IMR-90 (cell line): Measurements from ENCODE around the gene CHM.
"Not testable (repeated sequence)": the region's sequence is repeated elsewhere in the genome, so short reads cannot be mapped to it uniquely, and the experiment has no call there.

ENCODE experiments used
- CEBPB ChIP-seq: IDR thresholded peaks from 2 replicates; pipeline ENCODE4 v1.6.1; 2012; ENCODE audit warnings: low read depth, low read length, improper control_type of control experiment
- CHD1 ChIP-seq: IDR thresholded peaks from 2 replicates; pipeline ENCODE4 v1.6.1; 2012; ENCODE audit warnings: low read depth, low read length, improper control_type of control experiment
- MAFK ChIP-seq: IDR thresholded peaks from 2 replicates; pipeline ENCODE4 v1.6.1; 2012; ENCODE audit warnings: low read depth, low read length, improper control_type of control experiment
- MXI1 ChIP-seq: IDR thresholded peaks from 2 replicates; pipeline ENCODE4 v1.6.1; 2012; ENCODE audit warnings: low read depth, mild to moderate bottlenecking, low read length, moderate library complexity, borderline replicate concordance
- POLR2A ChIP-seq: IDR thresholded peaks from 2 replicates; pipeline ENCODE4 v1.6.1; 2012; ENCODE audit warnings: mild to moderate bottlenecking, low read depth, low read length
- SMC3 ChIP-seq: fragments of 150-350 bp; IDR thresholded peaks from 2 replicates; pipeline ENCODE4 v1.6.1; 2016; ENCODE audit warnings: low read depth, mild to moderate bottlenecking, antibody characterized with exemption, low read length, moderate library complexity
- TF ChIP-seq, protein P1 (sequence below): conservative IDR thresholded peaks from 2 replicates; pipeline ENCODE4 v1.5.1; 2012; ENCODE audit warnings: mild to moderate bottlenecking, low read depth, low read length, improper control_type of control experiment
- TF ChIP-seq, protein P2 (sequence below): fragments of 150-350 bp; IDR thresholded peaks from 2 replicates; pipeline ENCODE4 v1.6.1; 2017; ENCODE audit warnings: mild to moderate bottlenecking, antibody characterized with exemption, low read length, low read depth
- TF ChIP-seq, protein P3 (sequence below): fragments of 150-350 bp; IDR thresholded peaks from 2 replicates; pipeline ENCODE4 v1.6.1; 2016; ENCODE audit warnings: low read depth, mild to moderate bottlenecking, low read length, moderate library complexity, borderline replicate concordance

DNA sequence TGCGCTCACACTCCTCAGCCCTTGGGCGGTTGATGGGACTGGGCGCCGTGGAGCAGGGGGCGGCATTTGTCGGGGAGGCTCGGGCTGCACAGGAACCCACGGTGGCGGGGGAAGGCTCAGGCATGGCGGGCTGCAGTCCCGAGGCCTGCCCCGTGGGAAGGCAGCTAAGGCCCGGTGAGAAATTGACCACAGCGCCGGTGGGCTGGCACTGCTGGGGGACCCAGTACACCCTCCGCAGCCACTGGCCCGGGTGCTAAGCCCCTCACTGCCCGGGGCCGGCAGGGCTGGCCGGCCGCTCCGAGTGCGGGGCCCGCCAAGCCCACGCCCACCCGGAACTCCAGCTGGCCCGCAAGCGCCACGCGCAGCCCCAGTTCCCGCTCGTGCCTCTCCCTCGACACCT is 75.0 kb downstream of the CHM start:
- TF ChIP-seq, protein P1, sequence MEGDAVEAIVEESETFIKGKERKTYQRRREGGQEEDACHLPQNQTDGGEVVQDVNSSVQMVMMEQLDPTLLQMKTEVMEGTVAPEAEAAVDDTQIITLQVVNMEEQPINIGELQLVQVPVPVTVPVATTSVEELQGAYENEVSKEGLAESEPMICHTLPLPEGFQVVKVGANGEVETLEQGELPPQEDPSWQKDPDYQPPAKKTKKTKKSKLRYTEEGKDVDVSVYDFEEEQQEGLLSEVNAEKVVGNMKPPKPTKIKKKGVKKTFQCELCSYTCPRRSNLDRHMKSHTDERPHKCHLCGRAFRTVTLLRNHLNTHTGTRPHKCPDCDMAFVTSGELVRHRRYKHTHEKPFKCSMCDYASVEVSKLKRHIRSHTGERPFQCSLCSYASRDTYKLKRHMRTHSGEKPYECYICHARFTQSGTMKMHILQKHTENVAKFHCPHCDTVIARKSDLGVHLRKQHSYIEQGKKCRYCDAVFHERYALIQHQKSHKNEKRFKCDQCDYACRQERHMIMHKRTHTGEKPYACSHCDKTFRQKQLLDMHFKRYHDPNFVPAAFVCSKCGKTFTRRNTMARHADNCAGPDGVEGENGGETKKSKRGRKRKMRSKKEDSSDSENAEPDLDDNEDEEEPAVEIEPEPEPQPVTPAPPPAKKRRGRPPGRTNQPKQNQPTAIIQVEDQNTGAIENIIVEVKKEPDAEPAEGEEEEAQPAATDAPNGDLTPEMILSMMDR: not testable (repeated sequence)
- TF ChIP-seq, protein P2, sequence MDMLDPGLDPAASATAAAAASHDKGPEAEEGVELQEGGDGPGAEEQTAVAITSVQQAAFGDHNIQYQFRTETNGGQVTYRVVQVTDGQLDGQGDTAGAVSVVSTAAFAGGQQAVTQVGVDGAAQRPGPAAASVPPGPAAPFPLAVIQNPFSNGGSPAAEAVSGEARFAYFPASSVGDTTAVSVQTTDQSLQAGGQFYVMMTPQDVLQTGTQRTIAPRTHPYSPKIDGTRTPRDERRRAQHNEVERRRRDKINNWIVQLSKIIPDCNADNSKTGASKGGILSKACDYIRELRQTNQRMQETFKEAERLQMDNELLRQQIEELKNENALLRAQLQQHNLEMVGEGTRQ: not testable (repeated sequence)
- not testable (repeated sequence) for TF ChIP-seq MXI1, POLR2A, CEBPB, MAFK, CHD1, SMC3
- TF ChIP-seq, protein P3, sequence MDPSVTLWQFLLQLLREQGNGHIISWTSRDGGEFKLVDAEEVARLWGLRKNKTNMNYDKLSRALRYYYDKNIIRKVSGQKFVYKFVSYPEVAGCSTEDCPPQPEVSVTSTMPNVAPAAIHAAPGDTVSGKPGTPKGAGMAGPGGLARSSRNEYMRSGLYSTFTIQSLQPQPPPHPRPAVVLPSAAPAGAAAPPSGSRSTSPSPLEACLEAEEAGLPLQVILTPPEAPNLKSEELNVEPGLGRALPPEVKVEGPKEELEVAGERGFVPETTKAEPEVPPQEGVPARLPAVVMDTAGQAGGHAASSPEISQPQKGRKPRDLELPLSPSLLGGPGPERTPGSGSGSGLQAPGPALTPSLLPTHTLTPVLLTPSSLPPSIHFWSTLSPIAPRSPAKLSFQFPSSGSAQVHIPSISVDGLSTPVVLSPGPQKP: not testable (repeated sequence)
